ENCODE data around the gene EFR3B. TPM values are rescaled to one million over a fixed set of nuclear protein-coding genes. Genes with fewer than 3 reads are reported as not detected.
A peak's percentile ranks its signal among the peaks of the same experiment; 100 is the strongest.
"Not testable (repeated sequence)": the region's sequence is repeated elsewhere in the genome, so short reads cannot be mapped to it uniquely, and the experiment has no call there.

Gene EFR3B
- total RNA-seq, 1 donor from 2014 or later, result 22.9 TPM

DNA sequence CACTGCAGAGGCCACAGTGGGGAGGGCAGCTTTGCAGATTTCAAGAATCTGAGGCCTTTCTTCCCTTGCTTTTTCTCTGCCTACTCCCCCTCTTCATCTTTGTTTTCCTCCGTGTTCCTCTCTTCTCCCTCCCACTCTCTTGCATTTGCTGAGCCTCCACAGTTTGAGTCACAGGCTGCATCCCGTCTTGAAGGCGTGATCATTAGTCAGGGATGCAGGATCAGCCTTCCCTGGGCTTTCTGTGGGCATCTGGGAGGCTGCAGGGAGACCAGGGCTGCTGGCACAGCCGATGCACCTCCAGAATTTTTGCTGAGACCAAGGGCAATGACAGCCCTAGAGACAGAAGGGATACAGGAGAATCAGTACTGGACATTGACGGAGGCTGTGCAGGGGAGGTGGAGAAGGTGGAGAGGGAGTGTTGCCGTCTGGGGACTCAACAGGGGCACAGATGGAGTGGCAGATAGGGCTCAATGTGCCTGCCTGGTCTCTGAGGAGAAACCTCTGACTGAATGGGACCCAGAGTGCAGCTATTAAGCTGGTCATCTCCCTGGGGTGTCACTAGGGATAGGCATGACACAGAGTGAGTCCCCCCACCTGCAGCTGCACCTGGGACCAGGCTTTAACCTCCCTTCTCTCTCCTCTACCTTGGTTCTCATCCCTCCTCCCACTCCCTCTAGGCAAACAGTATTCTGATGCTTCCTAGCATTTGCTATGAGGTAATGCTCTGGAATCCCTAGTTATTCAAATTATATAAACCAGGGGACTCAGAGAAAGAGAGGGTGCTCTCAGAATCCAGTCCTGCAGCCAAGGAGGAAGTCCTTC, 41.2 kb upstream of the EFR3B start:
- Mint-ChIP-seq H3K4me3 (ENCODE audit: unreplicated experiment) (no peak overlapping the region), H3K9me3 (ENCODE audit: unreplicated experiment) (no peaks in the 10 kb centered on the region), H3K4me1 (ENCODE audit: low read depth, unreplicated experiment) (peaks cover 11% of the 10 kb centered on the region), H3K27me3 (ENCODE audit: unreplicated experiment) (peaks cover 3% of the 10 kb centered on the region), H3K27ac (ENCODE audit: unreplicated experiment) (no peak overlapping the region), H3K36me3 (ENCODE audit: unreplicated experiment) (no peaks in the 10 kb centered on the region)
- DNase-seq, result peak; percentile 18
- no peak for TF ChIP-seq CTCF (IDR thresholded peaks at IDR 0.05; ENCODE audit: partially characterized antibody, unreplicated experiment)

DNA sequence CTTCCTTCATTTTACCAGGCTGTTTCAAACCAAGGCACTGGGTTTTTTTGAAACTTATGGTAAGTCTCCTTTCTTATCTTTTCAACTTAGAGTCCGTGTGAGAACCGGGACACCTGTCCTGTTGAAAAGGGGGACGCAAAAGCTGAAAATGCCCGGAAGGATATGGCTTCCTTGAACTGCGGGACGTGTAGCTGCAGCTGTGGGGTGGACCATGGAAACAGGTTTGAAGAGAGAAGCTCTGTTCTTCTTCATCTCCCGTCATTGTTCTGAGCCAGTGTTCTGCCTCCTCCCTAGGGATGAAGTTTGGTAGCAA, 40.6 kb upstream of the EFR3B start:
- no peak overlapping the region for H3K27ac Mint-ChIP-seq (ENCODE audit: unreplicated experiment)
- peaks cover 3% of the 10 kb centered on the region for H3K27me3 Mint-ChIP-seq (ENCODE audit: unreplicated experiment)
- H3K36me3 Mint-ChIP-seq (ENCODE audit: unreplicated experiment), result no peaks in the 10 kb centered on the region
- DNase-seq, result no peak
- no peak for TF ChIP-seq CTCF (IDR thresholded peaks at IDR 0.05; ENCODE audit: partially characterized antibody, unreplicated experiment)
- H3K4me1 Mint-ChIP-seq (ENCODE audit: low read depth, unreplicated experiment), result peaks cover 11% of the 10 kb centered on the region
- no peak overlapping the region for H3K4me3 Mint-ChIP-seq (ENCODE audit: unreplicated experiment)
- H3K9me3 Mint-ChIP-seq (ENCODE audit: unreplicated experiment), result no peaks in the 10 kb centered on the region

- Mint-ChIP-seq H3K36me3 (ENCODE audit: unreplicated experiment) (no peaks in the 10 kb centered on the region), H3K9me3 (ENCODE audit: unreplicated experiment) (no peaks in the 10 kb centered on the region), H3K4me3 (ENCODE audit: unreplicated experiment) (no peak overlapping the region), H3K27me3 (ENCODE audit: unreplicated experiment) (peaks cover 3% of the 10 kb centered on the region), H3K4me1 (ENCODE audit: low read depth, unreplicated experiment) (peaks cover 11% of the 10 kb centered on the region), H3K27ac (ENCODE audit: unreplicated experiment) (no peak overlapping the region)
- TF ChIP-seq CTCF (IDR thresholded peaks at IDR 0.05; ENCODE audit: partially characterized antibody, unreplicated experiment), result no peak
- no peak for DNase-seq
Measured at GRCh38 chr2:25002066-25002465, 39.8 kb upstream of the EFR3B start.

DNA sequence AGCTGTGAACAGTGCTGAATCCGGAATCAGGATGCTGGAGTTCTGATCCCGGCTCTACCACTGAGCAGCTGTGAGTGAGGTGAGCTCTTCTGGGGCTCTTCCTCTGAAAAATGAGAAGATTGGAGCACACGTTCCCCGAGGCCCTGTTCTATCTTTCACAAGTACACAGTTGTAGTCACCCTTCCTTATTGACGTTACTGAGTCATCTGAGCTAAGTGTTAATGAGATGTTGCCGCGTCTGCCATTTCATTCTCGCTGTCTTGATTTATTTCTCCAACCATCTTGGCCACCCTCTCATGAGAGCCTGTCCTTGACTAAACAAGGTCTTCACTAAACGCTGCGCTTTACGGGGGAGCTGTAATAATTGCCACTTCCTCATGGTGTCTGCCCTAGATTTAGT, 31.9 kb upstream of the EFR3B start:
- no peak overlapping the region for H3K27ac Mint-ChIP-seq (ENCODE audit: unreplicated experiment)
- no peak for DNase-seq
- H3K4me1 Mint-ChIP-seq (ENCODE audit: low read depth, unreplicated experiment), result peaks cover 5% of the 10 kb centered on the region
- no peaks in the 10 kb centered on the region for H3K27me3 Mint-ChIP-seq (ENCODE audit: unreplicated experiment)
- no peaks in the 10 kb centered on the region for H3K9me3 Mint-ChIP-seq (ENCODE audit: unreplicated experiment)
- no peak overlapping the region for H3K4me3 Mint-ChIP-seq (ENCODE audit: unreplicated experiment)
- no peak for TF ChIP-seq CTCF (IDR thresholded peaks at IDR 0.05; ENCODE audit: partially characterized antibody, unreplicated experiment)
- no peaks in the 10 kb centered on the region for H3K36me3 Mint-ChIP-seq (ENCODE audit: unreplicated experiment)

GRCh38 chr2:25011342-25011741, 30.5 kb upstream of the EFR3B start:
- H3K36me3 Mint-ChIP-seq (ENCODE audit: unreplicated experiment); H3K9me3 Mint-ChIP-seq (ENCODE audit: unreplicated experiment); H3K4me1 Mint-ChIP-seq (ENCODE audit: low read depth, unreplicated experiment); H3K4me3 Mint-ChIP-seq (ENCODE audit: unreplicated experiment); DNase-seq; H3K27me3 Mint-ChIP-seq (ENCODE audit: unreplicated experiment); H3K27ac Mint-ChIP-seq (ENCODE audit: unreplicated experiment): not testable (repeated sequence)

Measured in glutamatergic neuron (in vitro differentiated cells).